Panc1 (cell line): ENCODE data around the gene JMJD4.

Experiments
- POLR2AphosphoS5 ChIP-seq: IDR thresholded peaks from 2 replicates; pipeline ENCODE4 v1.6.1; 2012; ENCODE audit warnings: mild to moderate bottlenecking, low read depth, low read length, moderate library complexity
- SIN3A ChIP-seq: IDR thresholded peaks from 2 replicates; pipeline ENCODE4 v1.6.1; 2012; ENCODE audit warnings: low read depth, mild to moderate bottlenecking, low read length, moderate library complexity, borderline replicate concordance; ENCODE audit not compliant: insufficient read depth
- TCF7L2 ChIP-seq: IDR thresholded peaks from 2 replicates; pipeline ENCODE4 v1.6.1; 2011; ENCODE audit warnings: mild to moderate bottlenecking, low read depth, low read length, inconsistent platforms
- TF ChIP-seq, protein P1 (sequence below): fragments of 450-650 bp; IDR thresholded peaks from 2 replicates; pipeline ENCODE4 v1.5.1; 2017; ENCODE audit warnings: mild to moderate bottlenecking
- TF ChIP-seq, protein P2 (sequence below), 2 experiments: IDR thresholded peaks; 2 replicates each; pipeline ENCODE4 v1.6.1; 2011 to 2012; ENCODE audit warnings: low read depth in 2 of 2, control low read depth in 1 of 2, low read length in 1 of 2, mild to moderate bottlenecking in 1 of 2, moderate library complexity in 1 of 2; ENCODE audit not compliant: insufficient read depth in 1 of 2

DNA sequence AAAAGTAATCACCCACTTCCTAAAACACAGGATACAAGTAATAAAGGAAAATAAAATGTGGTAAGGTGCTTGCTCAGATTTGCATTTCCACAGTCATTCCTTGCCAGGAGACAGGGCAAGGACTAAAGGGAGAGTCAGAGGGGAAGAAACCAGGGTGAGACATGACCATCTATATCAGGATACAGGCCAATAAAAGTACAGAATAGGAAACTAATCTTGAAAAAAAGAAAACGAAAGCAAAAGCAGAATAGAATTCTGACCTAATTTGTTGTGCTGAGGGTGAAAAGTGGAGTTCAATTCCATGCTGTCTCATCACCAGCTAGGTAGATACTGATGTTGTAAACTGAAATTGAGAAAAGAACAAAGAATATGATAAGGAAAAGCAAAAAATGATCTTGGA is 27.3 kb downstream of the JMJD4 start:
- TF ChIP-seq POLR2AphosphoS5 (no peak), TCF7L2 (no peak), SIN3A (no peak)
- TF ChIP-seq, protein P1, sequence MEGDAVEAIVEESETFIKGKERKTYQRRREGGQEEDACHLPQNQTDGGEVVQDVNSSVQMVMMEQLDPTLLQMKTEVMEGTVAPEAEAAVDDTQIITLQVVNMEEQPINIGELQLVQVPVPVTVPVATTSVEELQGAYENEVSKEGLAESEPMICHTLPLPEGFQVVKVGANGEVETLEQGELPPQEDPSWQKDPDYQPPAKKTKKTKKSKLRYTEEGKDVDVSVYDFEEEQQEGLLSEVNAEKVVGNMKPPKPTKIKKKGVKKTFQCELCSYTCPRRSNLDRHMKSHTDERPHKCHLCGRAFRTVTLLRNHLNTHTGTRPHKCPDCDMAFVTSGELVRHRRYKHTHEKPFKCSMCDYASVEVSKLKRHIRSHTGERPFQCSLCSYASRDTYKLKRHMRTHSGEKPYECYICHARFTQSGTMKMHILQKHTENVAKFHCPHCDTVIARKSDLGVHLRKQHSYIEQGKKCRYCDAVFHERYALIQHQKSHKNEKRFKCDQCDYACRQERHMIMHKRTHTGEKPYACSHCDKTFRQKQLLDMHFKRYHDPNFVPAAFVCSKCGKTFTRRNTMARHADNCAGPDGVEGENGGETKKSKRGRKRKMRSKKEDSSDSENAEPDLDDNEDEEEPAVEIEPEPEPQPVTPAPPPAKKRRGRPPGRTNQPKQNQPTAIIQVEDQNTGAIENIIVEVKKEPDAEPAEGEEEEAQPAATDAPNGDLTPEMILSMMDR, result no peak
- TF ChIP-seq, protein P2, sequence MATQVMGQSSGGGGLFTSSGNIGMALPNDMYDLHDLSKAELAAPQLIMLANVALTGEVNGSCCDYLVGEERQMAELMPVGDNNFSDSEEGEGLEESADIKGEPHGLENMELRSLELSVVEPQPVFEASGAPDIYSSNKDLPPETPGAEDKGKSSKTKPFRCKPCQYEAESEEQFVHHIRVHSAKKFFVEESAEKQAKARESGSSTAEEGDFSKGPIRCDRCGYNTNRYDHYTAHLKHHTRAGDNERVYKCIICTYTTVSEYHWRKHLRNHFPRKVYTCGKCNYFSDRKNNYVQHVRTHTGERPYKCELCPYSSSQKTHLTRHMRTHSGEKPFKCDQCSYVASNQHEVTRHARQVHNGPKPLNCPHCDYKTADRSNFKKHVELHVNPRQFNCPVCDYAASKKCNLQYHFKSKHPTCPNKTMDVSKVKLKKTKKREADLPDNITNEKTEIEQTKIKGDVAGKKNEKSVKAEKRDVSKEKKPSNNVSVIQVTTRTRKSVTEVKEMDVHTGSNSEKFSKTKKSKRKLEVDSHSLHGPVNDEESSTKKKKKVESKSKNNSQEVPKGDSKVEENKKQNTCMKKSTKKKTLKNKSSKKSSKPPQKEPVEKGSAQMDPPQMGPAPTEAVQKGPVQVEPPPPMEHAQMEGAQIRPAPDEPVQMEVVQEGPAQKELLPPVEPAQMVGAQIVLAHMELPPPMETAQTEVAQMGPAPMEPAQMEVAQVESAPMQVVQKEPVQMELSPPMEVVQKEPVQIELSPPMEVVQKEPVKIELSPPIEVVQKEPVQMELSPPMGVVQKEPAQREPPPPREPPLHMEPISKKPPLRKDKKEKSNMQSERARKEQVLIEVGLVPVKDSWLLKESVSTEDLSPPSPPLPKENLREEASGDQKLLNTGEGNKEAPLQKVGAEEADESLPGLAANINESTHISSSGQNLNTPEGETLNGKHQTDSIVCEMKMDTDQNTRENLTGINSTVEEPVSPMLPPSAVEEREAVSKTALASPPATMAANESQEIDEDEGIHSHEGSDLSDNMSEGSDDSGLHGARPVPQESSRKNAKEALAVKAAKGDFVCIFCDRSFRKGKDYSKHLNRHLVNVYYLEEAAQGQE (IDR thresholded peaks at IDR 0.05; ENCODE audit: insufficient read depth in 1 of 2, low read depth in 2 of 2, low read length in 1 of 2), result no peak
